RWPE2 (cell line): ENCODE results near the gene NKAIN2.

ENCODE experiments used
- ATAC-seq: fragments of 200-7000 bp; cut with Tn5 transposase; 3 replicates; pipeline ENCODE4 v1.9.1; 2021; ENCODE audit warnings: low read depth
- DNase-seq: peaks from one replicate; pipeline ENCODE4 v3.0.0-alpha.2; 2020; ENCODE audit warnings: low spot score
- H3K27ac ChIP-seq: fragments of 450-650 bp; 2 replicates; pipeline ENCODE4 v1.5.1; 2017; ENCODE audit warnings: mild to moderate bottlenecking; ENCODE audit not compliant: poor library complexity, severe bottlenecking
- H3K27me3 ChIP-seq: fragments of 250-450 bp; sonication (Bioruptor Pico); 2 replicates; pipeline ENCODE4 v1.5.1; 2021; ENCODE audit warnings: mild to moderate bottlenecking, moderate library complexity; ENCODE audit not compliant: insufficient read depth, poor library complexity, severe bottlenecking
- H3K36me3 ChIP-seq: fragments of 250-450 bp; sonication (Bioruptor Pico); 2 replicates; pipeline ENCODE4 v1.5.1; 2020; ENCODE audit warnings: low read depth, mild to moderate bottlenecking, moderate library complexity
- H3K4me1 ChIP-seq: fragments of 250-450 bp; sonication (Bioruptor Pico); 2 replicates; pipeline ENCODE4 v1.5.1; 2021; ENCODE audit warnings: mild to moderate bottlenecking, moderate library complexity; ENCODE audit not compliant: insufficient read depth, poor library complexity, severe bottlenecking
- H3K4me3 ChIP-seq: fragments of 250-450 bp; sonication (Bioruptor Pico); 2 replicates; pipeline ENCODE4 v1.5.1; 2021; ENCODE audit warnings: mild to moderate bottlenecking, moderate library complexity; ENCODE audit not compliant: severe bottlenecking
- H3K9me3 ChIP-seq: fragments of 250-450 bp; sonication (Bioruptor Pico); 2 replicates; pipeline ENCODE4 v1.5.1; 2021; ENCODE audit warnings: mild to moderate bottlenecking, moderate library complexity; ENCODE audit not compliant: severe bottlenecking
- CTCF ChIP-seq: fragments of 450-650 bp; IDR thresholded peaks from one replicate; pipeline ENCODE4 v1.5.1; 2017; ENCODE audit warnings: mild to moderate bottlenecking, moderate library complexity; ENCODE audit not compliant: poor library complexity, severe bottlenecking

Gene NKAIN2

GRCh38 chr6:123855506-123855905 lies 51.8 kb downstream of the NKAIN2 start:
- ATAC-seq, result no peak
- no peak overlapping the region for H3K4me3 ChIP-seq
- H3K9me3 ChIP-seq, result no peaks in the 10 kb centered on the region
- no peaks in the 10 kb centered on the region for H3K4me1 ChIP-seq
- H3K27ac ChIP-seq, result no peak overlapping the region
- DNase-seq, result no peak
- H3K27me3 ChIP-seq, result no peaks in the 10 kb centered on the region
- TF ChIP-seq CTCF, result no peak
- H3K36me3 ChIP-seq, result no peaks in the 10 kb centered on the region

GRCh38 chr6:123859291-123859690 lies 55.6 kb downstream of the NKAIN2 start:
- Histone ChIP-seq H3K4me3 (no peak overlapping the region), H3K27me3 (no peaks in the 10 kb centered on the region), H3K9me3 (no peaks in the 10 kb centered on the region), H3K4me1 (no peaks in the 10 kb centered on the region), H3K27ac (no peak overlapping the region), H3K36me3 (no peaks in the 10 kb centered on the region)
- no peak for ATAC-seq
- no peak for DNase-seq
- no peak for TF ChIP-seq CTCF

GRCh38 chr6:123869334-123869733 lies 65.7 kb downstream of the NKAIN2 start:
- no peak overlapping the region for H3K4me3 ChIP-seq
- no peak for ATAC-seq
- no peaks in the 10 kb centered on the region for H3K9me3 ChIP-seq
- no peaks in the 10 kb centered on the region for H3K4me1 ChIP-seq
- no peak for DNase-seq
- no peaks in the 10 kb centered on the region for H3K36me3 ChIP-seq
- H3K27ac ChIP-seq, result no peak overlapping the region
- no peak for TF ChIP-seq CTCF
- H3K27me3 ChIP-seq, result no peaks in the 10 kb centered on the region

- no peaks in the 10 kb centered on the region for H3K27me3 ChIP-seq
- H3K9me3 ChIP-seq, result no peaks in the 10 kb centered on the region
- no peak for ATAC-seq
- no peak for DNase-seq
- H3K36me3 ChIP-seq, result no peaks in the 10 kb centered on the region
- no peak for TF ChIP-seq CTCF
- no peaks in the 10 kb centered on the region for H3K4me1 ChIP-seq
- no peak overlapping the region for H3K4me3 ChIP-seq
- no peak overlapping the region for H3K27ac ChIP-seq
These were observed 70.3 kb downstream of the NKAIN2 start for GRCh38 chr6:123873974-123874373.

GRCh38 chr6:123875784-123876183 lies 72.1 kb downstream of the NKAIN2 start:
- Histone ChIP-seq H3K27ac (no peak overlapping the region), H3K36me3 (no peaks in the 10 kb centered on the region), H3K9me3 (no peaks in the 10 kb centered on the region), H3K4me1 (no peaks in the 10 kb centered on the region), H3K4me3 (no peak overlapping the region), H3K27me3 (no peaks in the 10 kb centered on the region)
- no peak for DNase-seq
- TF ChIP-seq CTCF, result no peak
- ATAC-seq, result no peak
